Measurements from ENCODE around the gene DAP3. TPM values are rescaled to one million over a fixed set of nuclear protein-coding genes. Genes with fewer than 3 reads are reported as not detected.

Gene DAP3
- total and polyA plus RNA-seq, 2 donors (not counting 1 experiment from before 2014, with no cell fraction given) = 54.2 to 103 TPM

- Histone ChIP-seq H4K20me1 (ENCODE audit: control insufficient read depth, extremely low read depth, insufficient read depth, low read length) (no peaks in the 10 kb centered on the region), H3K9ac (ENCODE audit: insufficient read depth, low read length) (no peak overlapping the region), H3K27ac (ENCODE audit: insufficient read depth, low read length) (no peak overlapping the region), H3K36me3 (ENCODE audit: control insufficient read depth, insufficient read depth, low read length) (no peaks in the 10 kb centered on the region), H3K4me3 (replicated peaks in 1 of 4; ENCODE audit: control extremely low read depth in 1 of 4, insufficient read depth in 1 of 4, low read depth in 3 of 4, low read length in 4 of 4) (no peak overlapping the region), H2AFZ (ENCODE audit: low read length) (no peak overlapping the region), H3K4me2 (ENCODE audit: extremely low read depth, insufficient read depth, low read length) (peak overlapping the region; percentile 38), H3K27me3 (ENCODE audit: control insufficient read depth, insufficient read depth, low read length) (no peaks in the 10 kb centered on the region), H3K4me1 (ENCODE audit: control insufficient read depth, extremely low read depth, insufficient read depth, low read length) (no peaks in the 10 kb centered on the region), H3K9me3 (ENCODE audit: control insufficient read depth, insufficient read depth, low read depth, low read length) (no peaks in the 10 kb centered on the region), H3K79me2 (ENCODE audit: control insufficient read depth, insufficient read depth, low read length) (no peaks in the 10 kb centered on the region)
- no peak for DNase-seq (ENCODE audit: low read depth in 2 of 2)
- TF ChIP-seq EZH2 (IDR thresholded peaks at IDR 0.05; ENCODE audit: low read length, missing control alignments) = no peak
- TF ChIP-seq, protein P1, sequence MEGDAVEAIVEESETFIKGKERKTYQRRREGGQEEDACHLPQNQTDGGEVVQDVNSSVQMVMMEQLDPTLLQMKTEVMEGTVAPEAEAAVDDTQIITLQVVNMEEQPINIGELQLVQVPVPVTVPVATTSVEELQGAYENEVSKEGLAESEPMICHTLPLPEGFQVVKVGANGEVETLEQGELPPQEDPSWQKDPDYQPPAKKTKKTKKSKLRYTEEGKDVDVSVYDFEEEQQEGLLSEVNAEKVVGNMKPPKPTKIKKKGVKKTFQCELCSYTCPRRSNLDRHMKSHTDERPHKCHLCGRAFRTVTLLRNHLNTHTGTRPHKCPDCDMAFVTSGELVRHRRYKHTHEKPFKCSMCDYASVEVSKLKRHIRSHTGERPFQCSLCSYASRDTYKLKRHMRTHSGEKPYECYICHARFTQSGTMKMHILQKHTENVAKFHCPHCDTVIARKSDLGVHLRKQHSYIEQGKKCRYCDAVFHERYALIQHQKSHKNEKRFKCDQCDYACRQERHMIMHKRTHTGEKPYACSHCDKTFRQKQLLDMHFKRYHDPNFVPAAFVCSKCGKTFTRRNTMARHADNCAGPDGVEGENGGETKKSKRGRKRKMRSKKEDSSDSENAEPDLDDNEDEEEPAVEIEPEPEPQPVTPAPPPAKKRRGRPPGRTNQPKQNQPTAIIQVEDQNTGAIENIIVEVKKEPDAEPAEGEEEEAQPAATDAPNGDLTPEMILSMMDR (conservative IDR thresholded peaks at IDR 0.05 in 1 of 2, IDR thresholded peaks at IDR 0.05 in 1 of 2; ENCODE audit: low read depth in 1 of 2, low read length in 2 of 2) = no peak
These were observed 43.8 kb upstream of the DAP3 start for GRCh38 chr1:155645034-155645598.

DNA sequence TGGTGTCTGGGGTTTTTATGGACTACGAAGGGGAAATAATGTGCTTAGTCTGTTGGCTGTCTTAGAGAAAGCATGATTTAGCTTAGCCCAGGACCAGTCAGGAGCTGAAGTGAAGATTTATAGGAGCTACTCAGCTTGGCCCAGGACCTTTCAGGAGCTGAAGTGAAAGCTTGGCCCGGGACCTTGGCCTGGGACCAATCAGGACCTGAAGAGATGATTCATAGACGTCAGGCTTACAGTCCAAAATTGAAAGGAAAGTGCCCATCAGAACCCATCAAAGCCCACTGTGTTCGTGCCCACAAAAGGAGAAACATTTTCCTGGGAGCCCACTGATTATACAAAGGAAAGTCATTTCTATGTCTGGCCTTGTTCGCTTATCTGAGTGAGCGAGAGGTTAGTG, 43.2 kb upstream of the DAP3 start:
- no peaks in the 10 kb centered on the region for H3K27me3 ChIP-seq (ENCODE audit: control insufficient read depth, insufficient read depth, low read length)
- H3K4me2 ChIP-seq (ENCODE audit: extremely low read depth, insufficient read depth, low read length) = peak overlapping the region; percentile 38
- H3K27ac ChIP-seq (ENCODE audit: insufficient read depth, low read length) = no peak overlapping the region
- no peaks in the 10 kb centered on the region for H3K9me3 ChIP-seq (ENCODE audit: control insufficient read depth, insufficient read depth, low read depth, low read length)
- no peak overlapping the region for H2AFZ ChIP-seq (ENCODE audit: low read length)
- peak in 1 of 2 donors; percentile 48 for DNase-seq (ENCODE audit: low read depth in 2 of 2)
- no peak overlapping the region for H3K4me3 ChIP-seq (replicated peaks in 1 of 4; ENCODE audit: control extremely low read depth in 1 of 4, insufficient read depth in 1 of 4, low read depth in 3 of 4, low read length in 4 of 4)
- H3K79me2 ChIP-seq (ENCODE audit: control insufficient read depth, insufficient read depth, low read length) = no peaks in the 10 kb centered on the region
- no peaks in the 10 kb centered on the region for H3K4me1 ChIP-seq (ENCODE audit: control insufficient read depth, extremely low read depth, insufficient read depth, low read length)
- H4K20me1 ChIP-seq (ENCODE audit: control insufficient read depth, extremely low read depth, insufficient read depth, low read length) = no peaks in the 10 kb centered on the region
- TF ChIP-seq, protein P1 (conservative IDR thresholded peaks at IDR 0.05 in 1 of 2, IDR thresholded peaks at IDR 0.05 in 1 of 2; ENCODE audit: low read depth in 1 of 2, low read length in 2 of 2) = no peak
- TF ChIP-seq EZH2 (IDR thresholded peaks at IDR 0.05; ENCODE audit: low read length, missing control alignments) = no peak
- H3K36me3 ChIP-seq (ENCODE audit: control insufficient read depth, insufficient read depth, low read length) = no peaks in the 10 kb centered on the region
- no peak overlapping the region for H3K9ac ChIP-seq (ENCODE audit: insufficient read depth, low read length)

- Histone ChIP-seq H3K27me3 (ENCODE audit: control insufficient read depth, insufficient read depth, low read length) (no peaks in the 10 kb centered on the region), H3K27ac (ENCODE audit: insufficient read depth, low read length) (no peak overlapping the region), H2AFZ (ENCODE audit: low read length) (no peak overlapping the region), H3K4me2 (ENCODE audit: extremely low read depth, insufficient read depth, low read length) (no peak overlapping the region), H3K4me3 (replicated peaks in 1 of 4; ENCODE audit: control extremely low read depth in 1 of 4, insufficient read depth in 1 of 4, low read depth in 3 of 4, low read length in 4 of 4) (no peak overlapping the region), H3K9me3 (ENCODE audit: control insufficient read depth, insufficient read depth, low read depth, low read length) (no peaks in the 10 kb centered on the region), H3K36me3 (ENCODE audit: control insufficient read depth, insufficient read depth, low read length) (no peaks in the 10 kb centered on the region), H3K79me2 (ENCODE audit: control insufficient read depth, insufficient read depth, low read length) (no peaks in the 10 kb centered on the region), H3K4me1 (ENCODE audit: control insufficient read depth, extremely low read depth, insufficient read depth, low read length) (no peaks in the 10 kb centered on the region), H4K20me1 (ENCODE audit: control insufficient read depth, extremely low read depth, insufficient read depth, low read length) (no peaks in the 10 kb centered on the region), H3K9ac (ENCODE audit: insufficient read depth, low read length) (no peak overlapping the region)
- DNase-seq (ENCODE audit: low read depth in 2 of 2) = peak; percentile 34 to 37
- TF ChIP-seq EZH2 (IDR thresholded peaks at IDR 0.05; ENCODE audit: low read length, missing control alignments) = no peak
- TF ChIP-seq, protein P1 (conservative IDR thresholded peaks at IDR 0.05 in 1 of 2, IDR thresholded peaks at IDR 0.05 in 1 of 2; ENCODE audit: low read depth in 1 of 2, low read length in 2 of 2) = no peak
These were observed 42.6 kb upstream of the DAP3 start for GRCh38 chr1:155646307-155646706.
